Thyroid gland (tissue), 4 donors: ENCODE results near the gene SUN1.

Source experiments
- CTCF ChIP-seq, 6 experiments: fragments of 200-600 bp in 3 of 6; fragments of 450-650 bp in 3 of 6; sonication (generic) in 3 of 6; IDR thresholded peaks; one replicate each; pipeline ENCODE4 v1.5.1; 2016 to 2019; ENCODE audit warnings: antibody characterized with exemption in 6 of 6, mild to moderate bottlenecking in 2 of 6, inconsistent platforms in 1 of 6, moderate library complexity in 1 of 6
- POLR2A ChIP-seq, 2 donors: fragments of 450-650 bp; IDR thresholded peaks; one replicate each; pipeline ENCODE4 v1.6.1; 2017; ENCODE audit warnings: antibody characterized with exemption in 2 of 2, mild to moderate bottlenecking in 2 of 2, moderate library complexity in 1 of 2

GRCh38 chr7:784971-785370 is 47.3 kb upstream of the SUN1 start:
- TF ChIP-seq CTCF (IDR thresholded peaks at IDR 0.05) (no peak), POLR2A (IDR thresholded peaks at IDR 0.05) (no peak)
